Mammary epithelial cell (primary cell): ENCODE measurements around the gene BCL11B.

Experiments
- EZH2 ChIP-seq: IDR thresholded peaks from 2 replicates; pipeline ENCODE4 v1.6.1; 2012; ENCODE audit warnings: low read length, inconsistent platforms, borderline replicate concordance
- TF ChIP-seq, protein P1 (sequence below), 2 donors: IDR thresholded peaks in 1 of 2; conservative IDR thresholded peaks in 1 of 2; 2 replicates each; pipeline ENCODE4 v1.5.1; 2011 to 2012; ENCODE audit warnings: inconsistent platforms in 2 of 2, low read length in 2 of 2, mild to moderate bottlenecking in 2 of 2, control low read depth in 1 of 2, low read depth in 1 of 2; ENCODE audit not compliant: insufficient read depth in 1 of 2; ENCODE audit errors: extremely low read depth in 1 of 2

DNA sequence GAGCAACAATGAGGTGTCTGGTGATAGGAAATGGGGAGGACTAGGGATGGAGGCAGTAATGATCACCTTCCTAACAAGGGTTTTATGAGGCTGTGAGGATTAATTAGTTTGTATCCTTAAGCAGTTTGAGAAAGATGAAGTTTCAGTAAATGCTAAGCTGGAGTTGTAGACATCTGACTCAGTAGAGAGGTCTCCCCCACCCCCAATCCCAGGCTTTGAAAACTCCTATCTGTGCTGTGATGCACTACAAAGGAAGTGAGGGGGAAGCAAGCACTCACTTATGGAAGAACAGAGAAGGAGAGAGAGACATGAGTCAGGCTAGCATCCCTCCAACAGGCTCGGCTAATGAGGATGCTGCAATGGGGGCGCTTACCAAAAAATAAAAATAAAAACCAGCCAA, 5.5 kb upstream of the BCL11B start:
- TF ChIP-seq, protein P1, sequence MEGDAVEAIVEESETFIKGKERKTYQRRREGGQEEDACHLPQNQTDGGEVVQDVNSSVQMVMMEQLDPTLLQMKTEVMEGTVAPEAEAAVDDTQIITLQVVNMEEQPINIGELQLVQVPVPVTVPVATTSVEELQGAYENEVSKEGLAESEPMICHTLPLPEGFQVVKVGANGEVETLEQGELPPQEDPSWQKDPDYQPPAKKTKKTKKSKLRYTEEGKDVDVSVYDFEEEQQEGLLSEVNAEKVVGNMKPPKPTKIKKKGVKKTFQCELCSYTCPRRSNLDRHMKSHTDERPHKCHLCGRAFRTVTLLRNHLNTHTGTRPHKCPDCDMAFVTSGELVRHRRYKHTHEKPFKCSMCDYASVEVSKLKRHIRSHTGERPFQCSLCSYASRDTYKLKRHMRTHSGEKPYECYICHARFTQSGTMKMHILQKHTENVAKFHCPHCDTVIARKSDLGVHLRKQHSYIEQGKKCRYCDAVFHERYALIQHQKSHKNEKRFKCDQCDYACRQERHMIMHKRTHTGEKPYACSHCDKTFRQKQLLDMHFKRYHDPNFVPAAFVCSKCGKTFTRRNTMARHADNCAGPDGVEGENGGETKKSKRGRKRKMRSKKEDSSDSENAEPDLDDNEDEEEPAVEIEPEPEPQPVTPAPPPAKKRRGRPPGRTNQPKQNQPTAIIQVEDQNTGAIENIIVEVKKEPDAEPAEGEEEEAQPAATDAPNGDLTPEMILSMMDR (conservative IDR thresholded peaks at IDR 0.05 in 1 of 2, IDR thresholded peaks at IDR 0.05 in 1 of 2; ENCODE audit: extremely low read depth in 1 of 2, insufficient read depth in 1 of 2, low read depth in 1 of 2, low read length in 2 of 2) = no peak
- TF ChIP-seq EZH2 = no peak
